ENCODE measurements around the gene LSAMP.

DNA sequence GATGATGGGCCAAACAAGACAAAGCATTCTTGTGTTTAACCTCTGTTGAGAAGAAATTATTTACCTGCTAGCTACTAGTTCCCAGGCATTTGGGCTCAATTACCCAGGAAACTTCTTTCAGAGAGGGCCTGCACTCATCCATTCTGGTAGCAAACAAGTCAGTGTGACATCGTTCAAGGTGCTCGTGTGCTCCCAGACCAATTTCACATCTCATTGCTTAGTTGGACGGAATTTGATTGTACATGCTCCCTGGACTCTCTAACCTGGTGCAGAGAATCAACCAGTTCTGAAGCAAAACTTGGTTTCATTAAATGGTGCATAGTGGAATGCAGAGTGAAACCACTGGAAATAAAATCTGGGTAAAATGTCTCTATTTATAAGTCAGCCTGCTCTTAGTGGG lies 392.7 kb downstream of the LSAMP start:
- TF ChIP-seq, protein P1, sequence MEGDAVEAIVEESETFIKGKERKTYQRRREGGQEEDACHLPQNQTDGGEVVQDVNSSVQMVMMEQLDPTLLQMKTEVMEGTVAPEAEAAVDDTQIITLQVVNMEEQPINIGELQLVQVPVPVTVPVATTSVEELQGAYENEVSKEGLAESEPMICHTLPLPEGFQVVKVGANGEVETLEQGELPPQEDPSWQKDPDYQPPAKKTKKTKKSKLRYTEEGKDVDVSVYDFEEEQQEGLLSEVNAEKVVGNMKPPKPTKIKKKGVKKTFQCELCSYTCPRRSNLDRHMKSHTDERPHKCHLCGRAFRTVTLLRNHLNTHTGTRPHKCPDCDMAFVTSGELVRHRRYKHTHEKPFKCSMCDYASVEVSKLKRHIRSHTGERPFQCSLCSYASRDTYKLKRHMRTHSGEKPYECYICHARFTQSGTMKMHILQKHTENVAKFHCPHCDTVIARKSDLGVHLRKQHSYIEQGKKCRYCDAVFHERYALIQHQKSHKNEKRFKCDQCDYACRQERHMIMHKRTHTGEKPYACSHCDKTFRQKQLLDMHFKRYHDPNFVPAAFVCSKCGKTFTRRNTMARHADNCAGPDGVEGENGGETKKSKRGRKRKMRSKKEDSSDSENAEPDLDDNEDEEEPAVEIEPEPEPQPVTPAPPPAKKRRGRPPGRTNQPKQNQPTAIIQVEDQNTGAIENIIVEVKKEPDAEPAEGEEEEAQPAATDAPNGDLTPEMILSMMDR (conservative IDR thresholded peaks at IDR 0.05; ENCODE audit: low read depth, low read length) = no peak
- TF ChIP-seq EZH2 (IDR thresholded peaks at IDR 0.05; ENCODE audit: low read length, unreplicated experiment) (no peak), EZH2phosphoT487 (IDR thresholded peaks at IDR 0.05; ENCODE audit: borderline replicate concordance, low read length) (no peak)

Data from PC-3 (cell line).